ENCODE results near the gene ATP1A4. TPM values are rescaled to one million over a fixed set of nuclear protein-coding genes. Genes with fewer than 3 reads are reported as not detected.
"Not testable (repeated sequence)": the region's sequence is repeated elsewhere in the genome, so short reads cannot be mapped to it uniquely, and the experiment has no call there.

The ATP1A4 gene
- total RNA-seq, 4 donors from 2014 or later = 0.57 TPM; not detected in 3

- TF ChIP-seq POLR2A (IDR thresholded peaks at IDR 0.05) (no peak), CTCF (IDR thresholded peaks at IDR 0.05) (no peak)
- DNase-seq = no peak
- H3K27me3 ChIP-seq = no peaks in the 10 kb centered on the region
- no peak overlapping the region for H3K27ac ChIP-seq
- H3K36me3 ChIP-seq = no peaks in the 10 kb centered on the region
- H3K4me1 ChIP-seq = peaks cover 0 to 4% (median 0%) of the 10 kb centered on the region in 4 donors
- no peaks in the 10 kb centered on the region for H3K9me3 ChIP-seq
- no peak overlapping the region for H3K4me3 ChIP-seq
Observed at GRCh38 chr1:160107512-160107911, 43.9 kb upstream of the ATP1A4 start.

GRCh38 chr1:160108888-160109662, 42.3 kb upstream of the ATP1A4 start:
- H3K27ac ChIP-seq = no peak overlapping the region
- TF ChIP-seq CTCF (IDR thresholded peaks at IDR 0.05) (peak in 4 of 6 experiments; percentile 18 to 45 (median 36)), POLR2A (IDR thresholded peaks at IDR 0.05) (no peak)
- H3K36me3 ChIP-seq = no peaks in the 10 kb centered on the region
- H3K27me3 ChIP-seq = no peaks in the 10 kb centered on the region
- H3K4me3 ChIP-seq = no peak overlapping the region
- no peaks in the 10 kb centered on the region for H3K4me1 ChIP-seq
- peak in 1 of 3 donors; percentile 27 for DNase-seq
- no peaks in the 10 kb centered on the region for H3K9me3 ChIP-seq

- no peaks in the 10 kb centered on the region for H3K9me3 ChIP-seq
- H3K4me1 ChIP-seq = no peaks in the 10 kb centered on the region
- no peak for DNase-seq
- TF ChIP-seq CTCF (IDR thresholded peaks at IDR 0.05) (no peak), POLR2A (IDR thresholded peaks at IDR 0.05) (no peak)
- H3K27me3 ChIP-seq = no peaks in the 10 kb centered on the region
- H3K27ac ChIP-seq = no peak overlapping the region
- no peak overlapping the region for H3K4me3 ChIP-seq
- H3K36me3 ChIP-seq = no peaks in the 10 kb centered on the region
Observed at GRCh38 chr1:160109686-160110085, 41.7 kb upstream of the ATP1A4 start.

GRCh38 chr1:160111462-160111861, 39.9 kb upstream of the ATP1A4 start:
- not testable (repeated sequence) for H3K27me3 ChIP-seq, H3K36me3 ChIP-seq, H3K27ac ChIP-seq, H3K4me3 ChIP-seq, DNase-seq, H3K9me3 ChIP-seq, H3K4me1 ChIP-seq

- Histone ChIP-seq H3K27me3 (no peaks in the 10 kb centered on the region), H3K36me3 (no peaks in the 10 kb centered on the region), H3K4me1 (no peaks in the 10 kb centered on the region), H3K9me3 (no peaks in the 10 kb centered on the region), H3K27ac (no peak overlapping the region), H3K4me3 (no peak overlapping the region)
- no peak for TF ChIP-seq POLR2A (IDR thresholded peaks at IDR 0.05)
- no peak for TF ChIP-seq CTCF (IDR thresholded peaks at IDR 0.05)
- DNase-seq = no peak
Observed at GRCh38 chr1:160112357-160112756, 39.0 kb upstream of the ATP1A4 start.

GRCh38 chr1:160113407-160113806, 38.0 kb upstream of the ATP1A4 start:
- Histone ChIP-seq H3K9me3 (no peaks in the 10 kb centered on the region), H3K27ac (no peak overlapping the region)

More at GRCh38 chr1:160113407-160113806, 38.0 kb upstream of the ATP1A4 start:
- H3K36me3 ChIP-seq = no peaks in the 10 kb centered on the region
- H3K4me3 ChIP-seq = no peak overlapping the region
- no peaks in the 10 kb centered on the region for H3K4me1 ChIP-seq
- TF ChIP-seq POLR2A (IDR thresholded peaks at IDR 0.05) = no peak
- no peak for TF ChIP-seq CTCF (IDR thresholded peaks at IDR 0.05)
- no peaks in the 10 kb centered on the region for H3K27me3 ChIP-seq
- no peak for DNase-seq
